Esophagus muscularis mucosa (tissue), 4 donors: ENCODE measurements around the gene TMEM51. TPM values are rescaled to one million over a fixed set of nuclear protein-coding genes. Genes with fewer than 3 reads are reported as not detected.

Experiments used
- DNase-seq: peaks from one replicate; pipeline ENCODE4 v3.0.0-alpha.2; 2017; ENCODE audit errors: extremely low spot score
- H3K27ac ChIP-seq, 4 donors: fragments of 200-600 bp; sonication (generic); replicated peaks in 1 of 4; 1 replicate in 3 of 4; 2 replicates in 1 of 4; pipeline ENCODE4 v1.5.1; 2016 to 2019; ENCODE audit warnings: mild to moderate bottlenecking in 1 of 4
- H3K27me3 ChIP-seq, 4 donors: fragments of 200-600 bp; sonication (generic); one replicate each; pipeline versions ENCODE4 v1.5.1 to v1.6.0; 2016 to 2019
- H3K36me3 ChIP-seq, 4 donors: fragments of 200-600 bp; sonication (generic); one replicate each; pipeline ENCODE4 v1.5.1; 2016 to 2019
- H3K4me1 ChIP-seq, 4 donors: fragments of 200-600 bp; sonication (generic); one replicate each; pipeline ENCODE4 v1.5.1; 2016 to 2019
- H3K4me3 ChIP-seq, 4 donors: fragments of 200-600 bp; sonication (generic); 1 replicate in 2 of 4; 2 replicates in 2 of 4; pipeline ENCODE4 v1.5.1; 2016 to 2019; ENCODE audit warnings: mild to moderate bottlenecking in 4 of 4, moderate library complexity in 1 of 4
- H3K9me3 ChIP-seq, 4 donors: fragments of 200-600 bp; sonication (generic); 1 replicate in 3 of 4; 2 replicates in 1 of 4; pipeline ENCODE4 v1.5.1; 2016 to 2019
- CTCF ChIP-seq, 3 experiments: fragments of 200-600 bp in 2 of 3; fragments of 450-650 bp in 1 of 3; sonication (generic) in 2 of 3; IDR thresholded peaks; one replicate each; pipeline ENCODE4 v1.5.1; 2017 to 2019; ENCODE audit warnings: antibody characterized with exemption in 3 of 3, mild to moderate bottlenecking in 2 of 3, moderate library complexity in 1 of 3
- EP300 ChIP-seq: sonication (generic); formaldehyde crosslinking; IDR thresholded peaks from one replicate; pipeline ENCODE4 v1.6.1; 2017; ENCODE audit warnings: antibody characterized with exemption
- POLR2A ChIP-seq: fragments of 450-650 bp; IDR thresholded peaks from one replicate; pipeline ENCODE4 v1.6.1; 2017; ENCODE audit warnings: antibody characterized with exemption, moderate library complexity, mild to moderate bottlenecking, low read depth
- POLR2AphosphoS5 ChIP-seq, 2 donors: sonication (generic); formaldehyde crosslinking; IDR thresholded peaks; one replicate each; pipeline ENCODE4 v1.6.1; 2017; ENCODE audit warnings: antibody characterized with exemption in 2 of 2
- WGBS: methylation state at CpG from one replicate; pipeline ENCODE4 v1.1.5; 2018; 5-methylcytosine and 5-hydroxymethylcytosine counted together
- intact Hi-C: fragments of 100-400 bp; cut with DNase I; formaldehyde crosslinking; loops from one replicate; pipeline ENCODE4 v1.15.1; 2023
- total RNA-seq, 4 donors: library from RNA; depleted of rRNA; stranded (reverse); fragments of >200 nt; gene quantifications; one replicate each; pipeline versions ENCODE4 v1.1.0 to v1.2.1, GENCODE V29; 2016

Gene TMEM51
- total RNA-seq, 4 donors from 2014 or later = 8.6 to 17.2 (median 11.4) TPM

- intact Hi-C loops = no loop called here
- Histone ChIP-seq H3K4me3 (no peak overlapping the region), H3K9me3 (no peaks in the 10 kb centered on the region), H3K36me3 (no peaks in the 10 kb centered on the region), H3K4me1 (peaks cover 0 to 15% (median 11%) of the 10 kb centered on the region in 4 donors), H3K27me3 (no peaks in the 10 kb centered on the region), H3K27ac (no peak overlapping the region)
- 100% methylated on average over 1 of the region's 1 CpG for WGBS
- TF ChIP-seq POLR2A (no peak), CTCF (IDR thresholded peaks at IDR 0.05) (no peak), EP300 (no peak), POLR2AphosphoS5 (IDR thresholded peaks at IDR 0.05) (no peak)
- no peak for DNase-seq
Measured at GRCh38 chr1:15238789-15239188, 85.2 kb downstream of the TMEM51 start.

GRCh38 chr1:15242766-15243165, 89.2 kb downstream of the TMEM51 start:
- WGBS = 71% methylated on average over 7 of the region's 7 CpGs
- intact Hi-C loops = no loop called here

GRCh38 chr1:15243275-15244043, 89.9 kb downstream of the TMEM51 start:
- no peak for TF ChIP-seq POLR2A
- TF ChIP-seq EP300 = no peak
- TF ChIP-seq CTCF (IDR thresholded peaks at IDR 0.05) = no peak
- TF ChIP-seq POLR2AphosphoS5 (IDR thresholded peaks at IDR 0.05) = peak in 1 of 2 donors; percentile 36
- WGBS = 58% methylated on average over 10 of the region's 10 CpGs

More at GRCh38 chr1:15242766-15243165, 89.2 kb downstream of the TMEM51 start:
- no peak for DNase-seq
- Histone ChIP-seq H3K4me1 (peaks cover 10 to 48% (median 40%) of the 10 kb centered on the region in 4 donors), H3K27me3 (no peaks in the 10 kb centered on the region), H3K9me3 (no peaks in the 10 kb centered on the region), H3K4me3 (no peak overlapping the region), H3K27ac (peak overlapping the region in 3 of 4 donors; percentile 59 to 69 (median 60)), H3K36me3 (no peaks in the 10 kb centered on the region)
- TF ChIP-seq CTCF (IDR thresholded peaks at IDR 0.05) (no peak), EP300 (no peak), POLR2A (no peak), POLR2AphosphoS5 (IDR thresholded peaks at IDR 0.05) (no peak)

GRCh38 chr1:15244813-15245212, 91.3 kb downstream of the TMEM51 start:
- TF ChIP-seq CTCF (IDR thresholded peaks at IDR 0.05) (no peak), POLR2A (no peak), POLR2AphosphoS5 (IDR thresholded peaks at IDR 0.05) (no peak), EP300 (no peak)
- no peak overlapping the region for H3K27ac ChIP-seq
- H3K4me3 ChIP-seq = no peak overlapping the region
- peak; percentile 87 for DNase-seq
- 75% methylated on average over 5 of the region's 5 CpGs for whole genome bisulfite sequencing
- H3K27me3 ChIP-seq = no peaks in the 10 kb centered on the region
- peaks cover 10 to 51% (median 42%) of the 10 kb centered on the region in 4 donors for H3K4me1 ChIP-seq
- intact Hi-C loops = no loop called here
- no peaks in the 10 kb centered on the region for H3K9me3 ChIP-seq
- no peaks in the 10 kb centered on the region for H3K36me3 ChIP-seq

More at GRCh38 chr1:15243275-15244043, 89.9 kb downstream of the TMEM51 start:
- H3K27me3 ChIP-seq = no peaks in the 10 kb centered on the region
- H3K4me1 ChIP-seq = peaks cover 10 to 51% (median 42%) of the 10 kb centered on the region in 4 donors
- DNase-seq = no peak
- H3K4me3 ChIP-seq = no peak overlapping the region
- no peaks in the 10 kb centered on the region for H3K36me3 ChIP-seq
- H3K9me3 ChIP-seq = no peaks in the 10 kb centered on the region
- peak overlapping the region in 3 of 4 donors; percentile 59 to 69 (median 60) for H3K27ac ChIP-seq
- intact Hi-C loops = no loop called here
